ENCODE results near the gene ATXN1.

Gene ATXN1

GRCh38 chr6:16324184-16324583 is 437.1 kb downstream of the ATXN1 start:
- no peak for DNase-seq (ENCODE audit: low read depth in 1 of 2, low spot score in 1 of 2)

DNA sequence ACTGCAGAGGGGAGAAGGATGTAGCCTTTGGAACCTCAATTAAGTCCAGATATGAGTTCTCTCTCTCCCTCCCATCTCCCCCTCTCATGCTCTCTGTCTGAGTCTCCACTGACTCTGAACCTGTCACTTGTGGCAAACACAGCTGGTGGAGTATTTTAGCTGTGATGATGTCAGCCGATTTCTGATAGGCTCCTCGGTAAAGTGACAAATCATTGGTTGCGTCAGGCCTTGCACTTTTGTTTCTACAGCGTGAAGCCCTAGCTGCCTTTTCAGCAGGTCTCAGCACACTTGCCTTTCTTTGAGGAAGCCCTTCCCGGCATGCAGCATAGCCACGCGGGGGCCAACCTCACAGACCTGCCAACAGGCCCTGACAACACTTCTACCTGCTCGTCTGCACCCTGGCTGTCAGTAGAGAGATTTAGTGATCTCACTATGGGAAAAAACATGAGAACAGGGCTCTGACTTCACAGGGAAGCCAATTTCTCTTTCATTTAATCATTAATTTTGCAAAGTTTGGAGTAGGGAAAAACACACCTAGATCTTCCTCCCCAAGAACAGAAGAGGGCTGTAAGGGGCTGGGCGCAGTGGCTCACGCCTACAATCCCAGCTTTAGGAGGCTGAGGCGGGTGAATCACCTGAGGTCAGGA is 438.5 kb downstream of the ATXN1 start:
- DNase-seq (ENCODE audit: low read depth in 1 of 2, low spot score in 1 of 2), result peak; percentile 25 to 59

- DNase-seq (ENCODE audit: low read depth in 1 of 2, low spot score in 1 of 2), result no peak
These were observed 439.4 kb downstream of the ATXN1 start for GRCh38 chr6:16321826-16322225.

DNA sequence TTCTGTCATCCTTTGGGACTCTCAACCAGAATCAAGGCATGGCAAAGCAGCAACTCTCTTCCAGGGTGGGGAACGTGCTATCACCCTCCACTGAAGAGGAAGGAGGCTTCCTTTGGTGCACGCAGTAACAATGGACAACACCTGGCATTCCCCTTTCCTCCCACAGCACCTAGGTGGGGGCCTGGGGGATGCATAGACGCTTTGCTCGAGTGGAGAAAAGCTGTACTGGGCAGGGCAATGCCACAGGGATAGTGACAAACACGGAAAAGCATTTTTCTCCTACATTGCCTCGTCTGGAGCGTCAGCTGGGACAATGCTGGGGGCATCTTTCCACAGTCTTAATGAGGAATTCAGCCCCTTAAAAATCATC is 439.9 kb downstream of the ATXN1 start:
- no peak for DNase-seq (ENCODE audit: low read depth in 1 of 2, low spot score in 1 of 2)

DNA sequence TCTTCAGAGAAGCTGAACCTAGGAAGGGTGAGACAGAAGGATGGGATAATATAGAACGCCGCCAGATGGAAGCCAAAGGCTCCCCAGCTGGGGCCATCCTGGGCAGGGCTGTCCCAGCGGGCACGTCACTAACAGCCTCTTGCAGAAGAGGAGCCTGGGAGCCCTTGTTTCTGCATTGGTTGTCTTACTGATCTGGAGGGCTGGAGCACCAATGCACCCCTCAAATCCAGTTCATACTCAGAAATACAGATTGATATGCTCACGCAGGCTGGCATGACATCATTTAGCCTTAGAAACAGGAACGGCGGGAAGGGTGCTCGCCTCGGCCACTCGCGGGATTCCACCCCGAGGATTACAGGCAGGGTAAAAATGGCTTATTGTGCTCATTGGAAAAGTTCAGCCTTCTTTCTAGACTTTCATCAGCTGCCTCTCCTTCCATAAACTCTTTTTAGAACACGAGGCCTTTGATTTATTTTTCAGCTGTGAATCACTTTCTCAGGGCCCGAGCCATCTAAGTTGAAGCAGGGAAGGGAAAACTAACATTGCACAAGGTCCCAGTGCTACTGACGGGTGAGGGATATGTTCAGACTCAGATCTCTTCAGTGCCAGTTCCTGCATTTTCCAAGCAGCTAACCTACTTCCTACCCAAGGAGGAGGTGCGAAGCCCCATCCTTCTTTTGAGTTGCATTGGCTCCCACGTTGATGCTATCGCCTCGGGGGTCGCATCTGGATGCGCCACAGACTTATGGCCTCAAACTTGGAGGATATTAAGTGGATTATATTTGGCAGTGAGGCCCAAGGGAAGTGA is 440.5 kb downstream of the ATXN1 start:
- no peak for DNase-seq (ENCODE audit: low read depth in 1 of 2, low spot score in 1 of 2)

GRCh38 chr6:16319813-16320532 is 441.3 kb downstream of the ATXN1 start:
- DNase-seq (ENCODE audit: low read depth in 1 of 2, low spot score in 1 of 2), result peak; percentile 26 to 46

GRCh38 chr6:16318953-16319720 is 442.1 kb downstream of the ATXN1 start:
- no peak for DNase-seq (ENCODE audit: low read depth in 1 of 2, low spot score in 1 of 2)

GRCh38 chr6:16318538-16318937 is 442.7 kb downstream of the ATXN1 start:
- DNase-seq (ENCODE audit: low read depth in 1 of 2, low spot score in 1 of 2), result no peak

GRCh38 chr6:16316741-16317251 is 444.5 kb downstream of the ATXN1 start:
- no peak for DNase-seq (ENCODE audit: low read depth in 1 of 2, low spot score in 1 of 2)

- DNase-seq (ENCODE audit: low read depth in 1 of 2, low spot score in 1 of 2), result no peak
These were observed 447.0 kb downstream of the ATXN1 start for GRCh38 chr6:16314296-16314695.

DNA sequence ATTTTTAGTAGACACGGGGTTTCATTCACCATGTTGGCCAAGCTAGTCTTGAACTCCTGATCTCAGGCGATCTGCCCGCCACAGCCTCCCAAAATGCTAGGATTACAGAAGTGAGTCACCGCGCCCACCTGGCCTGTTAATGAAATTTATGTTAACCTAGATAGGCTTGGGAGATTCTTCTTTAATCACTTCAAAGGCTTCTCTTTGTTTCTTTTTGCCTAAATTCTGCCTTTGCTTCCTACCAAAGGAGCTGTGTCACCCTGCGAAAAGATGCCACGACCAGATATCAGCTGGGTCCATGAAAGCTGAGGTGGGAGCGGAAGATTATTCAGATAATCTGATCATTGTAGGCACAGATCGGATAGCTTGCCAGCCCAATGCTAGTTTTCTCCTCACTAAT is 447.5 kb downstream of the ATXN1 start:
- DNase-seq (ENCODE audit: low read depth in 1 of 2, low spot score in 1 of 2), result no peak

GRCh38 chr6:16311763-16312162 is 449.5 kb downstream of the ATXN1 start:
- DNase-seq (ENCODE audit: low read depth in 1 of 2, low spot score in 1 of 2), result no peak

- DNase-seq (ENCODE audit: low read depth in 1 of 2, low spot score in 1 of 2), result no peak
These were observed 454.9 kb downstream of the ATXN1 start for GRCh38 chr6:16306334-16306733.

DNA sequence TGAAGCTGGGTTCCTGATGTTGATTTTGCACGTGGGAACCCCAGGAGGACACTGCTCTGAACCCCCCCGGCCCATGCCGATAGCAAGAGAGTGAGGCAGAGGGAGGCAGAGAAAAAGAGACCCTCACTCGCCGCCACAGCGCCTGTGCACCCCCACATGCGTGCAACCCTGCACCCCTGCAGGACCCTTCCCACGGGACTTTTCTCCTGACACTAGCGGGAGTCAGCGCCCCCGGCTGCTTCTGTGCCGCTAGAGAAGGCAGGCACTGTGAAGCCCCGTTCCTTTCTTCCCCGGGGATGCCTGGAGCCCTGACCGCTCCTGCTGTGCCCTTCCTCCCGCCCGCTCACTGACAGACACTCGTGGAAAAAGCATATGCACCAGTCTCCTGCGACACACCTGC is 455.5 kb downstream of the ATXN1 start:
- no peak for DNase-seq (ENCODE audit: low read depth in 1 of 2, low spot score in 1 of 2)

- DNase-seq (ENCODE audit: low read depth in 1 of 2, low spot score in 1 of 2), result no peak
These were observed 456.0 kb downstream of the ATXN1 start for GRCh38 chr6:16305246-16305725.

DNA sequence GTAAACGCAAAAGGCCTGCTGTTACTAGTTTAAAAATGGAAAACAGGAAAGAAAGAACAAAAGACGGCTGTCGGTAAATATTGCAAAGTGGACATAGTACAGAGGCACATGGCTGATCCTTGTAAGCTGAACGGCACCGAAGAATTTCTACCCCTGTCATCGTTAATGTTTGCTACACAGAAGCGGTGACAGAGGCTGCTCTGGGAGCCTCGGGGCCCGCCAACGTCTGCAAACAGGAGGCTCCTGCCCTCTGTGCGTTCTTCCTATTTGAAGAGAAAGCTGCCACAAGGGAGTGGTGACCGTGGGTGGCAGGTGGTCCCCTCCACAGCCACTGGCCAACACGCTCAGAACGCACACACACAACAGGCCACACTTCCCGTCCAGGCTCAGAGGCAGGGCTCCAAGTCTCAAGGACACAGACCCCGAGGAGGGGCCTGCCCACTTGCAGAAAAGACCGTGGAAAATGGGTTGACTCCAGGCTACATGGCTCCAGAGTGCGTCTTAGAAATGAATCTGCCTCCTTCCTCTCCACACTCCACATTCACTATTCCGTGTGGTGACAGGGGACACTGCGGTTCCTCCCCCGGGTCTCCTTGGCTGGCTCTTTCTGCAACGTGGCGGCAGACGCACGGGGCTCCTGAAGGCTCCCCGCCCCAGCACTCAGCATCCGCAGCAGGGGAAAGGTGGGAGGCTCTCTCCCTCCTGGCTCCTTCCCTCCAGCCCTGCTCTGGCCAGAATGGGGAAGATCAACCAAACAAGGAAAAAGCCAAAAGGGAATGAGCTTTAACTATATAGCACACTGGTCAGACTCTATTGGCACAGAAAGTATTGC is 458.3 kb downstream of the ATXN1 start:
- no peak for DNase-seq (ENCODE audit: low read depth in 1 of 2, low spot score in 1 of 2)

GRCh38 chr6:16301511-16301910 is 459.7 kb downstream of the ATXN1 start:
- no peak for DNase-seq (ENCODE audit: low read depth in 1 of 2, low spot score in 1 of 2)

DNA sequence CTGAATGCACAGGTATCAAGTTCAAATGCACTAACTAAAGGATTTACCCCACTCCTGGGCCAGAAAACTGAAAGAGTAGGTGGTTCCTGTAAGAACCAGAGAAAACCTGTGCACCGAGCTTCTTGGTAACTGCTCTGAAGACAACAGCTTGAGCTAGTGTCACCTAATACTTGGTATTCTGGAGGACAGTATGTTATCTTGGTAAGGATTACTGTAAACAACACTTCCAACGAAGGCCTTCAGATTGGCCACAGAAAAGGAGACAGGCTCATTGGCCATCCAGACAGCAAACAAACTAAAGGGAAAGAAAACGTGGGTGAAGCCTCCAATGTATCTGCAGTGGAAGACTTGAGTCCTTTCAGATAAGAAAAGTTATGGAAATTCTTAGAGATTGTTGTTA is 461.4 kb downstream of the ATXN1 start:
- no peak for DNase-seq (ENCODE audit: low read depth in 1 of 2, low spot score in 1 of 2)

- DNase-seq (ENCODE audit: low read depth in 1 of 2, low spot score in 1 of 2), result no peak
These were observed 465.1 kb downstream of the ATXN1 start for GRCh38 chr6:16296061-16296670.

DNA sequence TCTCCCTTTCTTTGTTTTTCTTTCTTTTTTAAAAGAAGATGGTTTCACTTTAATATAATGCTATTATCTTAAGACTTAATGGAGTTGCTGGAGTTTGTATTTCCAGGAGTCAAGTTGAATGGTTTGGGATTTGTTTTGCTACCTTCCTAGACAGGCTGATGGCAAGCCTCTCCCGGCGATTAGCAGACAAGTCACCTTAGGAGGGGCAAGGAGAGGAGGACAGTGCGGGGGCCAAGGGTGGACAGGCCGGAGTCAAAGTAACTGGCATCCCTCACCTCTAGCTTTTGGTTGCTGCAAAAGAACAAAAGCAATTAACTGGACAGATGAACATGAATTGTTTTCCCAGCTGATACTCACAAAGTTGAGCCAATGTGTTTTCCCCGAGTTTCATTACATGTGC is 465.8 kb downstream of the ATXN1 start:
- DNase-seq (ENCODE audit: low read depth in 1 of 2, low spot score in 1 of 2), result no peak

Data from activated T-helper 1 cell treated with anti-CD3 and anti-CD28 coated beads, Interleukin-2, amount 50 U/mL, for 16 hours (primary cell).